ENCODE results near the gene ARHGAP33.

DNA sequence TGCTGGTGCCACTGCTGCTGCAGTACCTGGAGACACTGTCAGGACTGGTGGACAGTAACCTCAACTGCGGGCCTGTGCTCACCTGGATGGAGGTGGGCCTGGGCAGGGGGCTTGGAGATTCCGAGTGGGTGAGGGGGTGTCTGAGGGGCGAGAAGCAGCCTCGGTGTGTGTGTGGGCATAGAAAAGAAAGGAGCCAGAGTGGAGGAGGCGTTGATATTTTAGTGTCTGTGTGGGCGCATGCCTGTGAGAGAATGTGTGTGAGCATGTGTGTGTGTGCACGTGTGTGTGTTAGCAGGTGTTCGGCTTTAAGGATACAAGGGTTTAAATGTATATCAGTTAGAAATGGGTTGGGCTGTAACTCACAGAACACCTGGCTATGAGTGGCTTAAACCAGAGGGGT is 3.7 kb downstream of the ARHGAP33 start:
- TF ChIP-seq POLR2A (IDR thresholded peaks at IDR 0.05) (no peak), EP300 (IDR thresholded peaks at IDR 0.05) (no peak)
- TF ChIP-seq, protein P1, sequence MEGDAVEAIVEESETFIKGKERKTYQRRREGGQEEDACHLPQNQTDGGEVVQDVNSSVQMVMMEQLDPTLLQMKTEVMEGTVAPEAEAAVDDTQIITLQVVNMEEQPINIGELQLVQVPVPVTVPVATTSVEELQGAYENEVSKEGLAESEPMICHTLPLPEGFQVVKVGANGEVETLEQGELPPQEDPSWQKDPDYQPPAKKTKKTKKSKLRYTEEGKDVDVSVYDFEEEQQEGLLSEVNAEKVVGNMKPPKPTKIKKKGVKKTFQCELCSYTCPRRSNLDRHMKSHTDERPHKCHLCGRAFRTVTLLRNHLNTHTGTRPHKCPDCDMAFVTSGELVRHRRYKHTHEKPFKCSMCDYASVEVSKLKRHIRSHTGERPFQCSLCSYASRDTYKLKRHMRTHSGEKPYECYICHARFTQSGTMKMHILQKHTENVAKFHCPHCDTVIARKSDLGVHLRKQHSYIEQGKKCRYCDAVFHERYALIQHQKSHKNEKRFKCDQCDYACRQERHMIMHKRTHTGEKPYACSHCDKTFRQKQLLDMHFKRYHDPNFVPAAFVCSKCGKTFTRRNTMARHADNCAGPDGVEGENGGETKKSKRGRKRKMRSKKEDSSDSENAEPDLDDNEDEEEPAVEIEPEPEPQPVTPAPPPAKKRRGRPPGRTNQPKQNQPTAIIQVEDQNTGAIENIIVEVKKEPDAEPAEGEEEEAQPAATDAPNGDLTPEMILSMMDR (IDR thresholded peaks at IDR 0.05) = no peak

Measured in suprapubic skin (tissue), 3 donors.